Measurements from ENCODE around the gene KLHL11.

- TF ChIP-seq, protein P1, sequence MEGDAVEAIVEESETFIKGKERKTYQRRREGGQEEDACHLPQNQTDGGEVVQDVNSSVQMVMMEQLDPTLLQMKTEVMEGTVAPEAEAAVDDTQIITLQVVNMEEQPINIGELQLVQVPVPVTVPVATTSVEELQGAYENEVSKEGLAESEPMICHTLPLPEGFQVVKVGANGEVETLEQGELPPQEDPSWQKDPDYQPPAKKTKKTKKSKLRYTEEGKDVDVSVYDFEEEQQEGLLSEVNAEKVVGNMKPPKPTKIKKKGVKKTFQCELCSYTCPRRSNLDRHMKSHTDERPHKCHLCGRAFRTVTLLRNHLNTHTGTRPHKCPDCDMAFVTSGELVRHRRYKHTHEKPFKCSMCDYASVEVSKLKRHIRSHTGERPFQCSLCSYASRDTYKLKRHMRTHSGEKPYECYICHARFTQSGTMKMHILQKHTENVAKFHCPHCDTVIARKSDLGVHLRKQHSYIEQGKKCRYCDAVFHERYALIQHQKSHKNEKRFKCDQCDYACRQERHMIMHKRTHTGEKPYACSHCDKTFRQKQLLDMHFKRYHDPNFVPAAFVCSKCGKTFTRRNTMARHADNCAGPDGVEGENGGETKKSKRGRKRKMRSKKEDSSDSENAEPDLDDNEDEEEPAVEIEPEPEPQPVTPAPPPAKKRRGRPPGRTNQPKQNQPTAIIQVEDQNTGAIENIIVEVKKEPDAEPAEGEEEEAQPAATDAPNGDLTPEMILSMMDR (conservative IDR thresholded peaks at IDR 0.05 in 1 of 2, IDR thresholded peaks at IDR 0.05 in 1 of 2; ENCODE audit: extremely low read depth in 1 of 2, insufficient read depth in 1 of 2, low read depth in 1 of 2, low read length in 2 of 2) = no peak
- TF ChIP-seq EZH2 (IDR thresholded peaks at IDR 0.05; ENCODE audit: borderline replicate concordance, low read length) = no peak
Measured at GRCh38 chr17:41835214-41835799, 29.9 kb downstream of the KLHL11 start.

All from mammary epithelial cell (primary cell).